Keratinocyte (primary cell): ENCODE data around the gene PRRT3. TPM values are rescaled to one million over a fixed set of nuclear protein-coding genes. Genes with fewer than 3 reads are reported as not detected.

Experiments
- DNase-seq: peaks from one replicate; pipeline ENCODE4 v3.0.0-alpha.2; 2011; ENCODE audit warnings: low read depth, missing footprints, low spot score
- FAIRE-seq: peaks from 2 replicates; lab custom pipeline; 2011; peaks lifted over from hg19 to GRCh38; lab: Jason Lieb, UNC
- H2AFZ ChIP-seq: 2 replicates; pipeline ENCODE4 v1.6.0; 2012; ENCODE audit warnings: low read length, control low read depth, inconsistent platforms; ENCODE audit not compliant: control insufficient read depth
- H3K27ac ChIP-seq: 2 replicates; pipeline ENCODE4 v1.5.1; 2011; ENCODE audit warnings: low read length; ENCODE audit not compliant: control insufficient read depth, insufficient read depth
- H3K27me3 ChIP-seq: 3 replicates; pipeline ENCODE4 v1.6.0; 2011; ENCODE audit warnings: low read length; ENCODE audit not compliant: control insufficient read depth, insufficient read depth; ENCODE audit errors: extremely low read depth
- H3K36me3 ChIP-seq, 2 experiments: 2 replicates in 1 of 2; 3 replicates in 1 of 2; pipeline ENCODE4 v1.5.1; 2011; ENCODE audit warnings: low read length in 2 of 2, mild to moderate bottlenecking in 1 of 2; ENCODE audit not compliant: control insufficient read depth in 2 of 2, insufficient read depth in 2 of 2; ENCODE audit errors: extremely low read depth in 1 of 2
- H3K4me1 ChIP-seq: 3 replicates; pipeline ENCODE4 v1.5.1; 2011; ENCODE audit warnings: low read length; ENCODE audit not compliant: control insufficient read depth, insufficient read depth; ENCODE audit errors: extremely low read depth
- H3K4me2 ChIP-seq: 3 replicates; pipeline ENCODE4 v1.6.0; 2011; ENCODE audit warnings: low read depth, low read length; ENCODE audit not compliant: control insufficient read depth, insufficient read depth; ENCODE audit errors: extremely low read depth
- H3K4me3 ChIP-seq, 3 experiments: fragments of 200-600 bp in 1 of 3; sonication (generic) in 1 of 3; 2 replicates in 2 of 3; 3 replicates in 1 of 3; pipeline ENCODE4 v1.5.1; 2011 to 2016; ENCODE audit warnings: low read length in 3 of 3, mild to moderate bottlenecking in 3 of 3, control low read depth in 2 of 3, inconsistent platforms in 1 of 3, low read depth in 1 of 3, mixed read lengths in 1 of 3, mixed run types in 1 of 3, moderate library complexity in 1 of 3; ENCODE audit not compliant: control insufficient read depth in 2 of 3, insufficient read depth in 2 of 3; ENCODE audit errors: extremely low read depth in 1 of 3
- H3K79me2 ChIP-seq: 2 replicates; pipeline ENCODE4 v1.6.0; 2012; ENCODE audit warnings: low read length; ENCODE audit not compliant: control insufficient read depth, insufficient read depth
- H3K9ac ChIP-seq: 3 replicates; pipeline ENCODE4 v1.6.0; 2011; ENCODE audit warnings: low read length; ENCODE audit not compliant: control insufficient read depth, insufficient read depth; ENCODE audit errors: extremely low read depth
- H3K9me1 ChIP-seq: 3 replicates; pipeline ENCODE4 v1.6.0; 2011; ENCODE audit warnings: low read length; ENCODE audit not compliant: control insufficient read depth, insufficient read depth; ENCODE audit errors: extremely low read depth
- H3K9me3 ChIP-seq: 2 replicates; pipeline ENCODE4 v1.5.1; 2012; ENCODE audit warnings: low read depth, low read length; ENCODE audit not compliant: control insufficient read depth
- H4K20me1 ChIP-seq: 3 replicates; pipeline ENCODE4 v1.6.0; 2011; ENCODE audit warnings: low read length; ENCODE audit not compliant: control insufficient read depth, insufficient read depth; ENCODE audit errors: extremely low read depth
- EZH2 ChIP-seq: IDR thresholded peaks from one replicate; pipeline ENCODE4 v1.6.1; 2012; ENCODE audit warnings: inconsistent platforms, mild to moderate bottlenecking, low read length, moderate library complexity
- dilution Hi-C: fragments of 300-500 bp; cut with MboI; formaldehyde crosslinking; loops from one replicate; pipeline ENCODE4 v1.7.0; 2020; ENCODE audit warnings: low sequenced_read_pairs; ENCODE audit not compliant: extremely low pct_ligation_motif_present
- polyA plus RNA-seq, 5 experiments: library from polyadenylated mRNA; depleted of rRNA in 3 of 5; stranded (reverse) in 3 of 5; stranded (forward) in 1 of 5; unstranded in 1 of 5; fragments of >200 nt; gene quantifications; 1 replicate in 1 of 5; 2 replicates in 3 of 5; 3 replicates in 1 of 5; pipeline versions ENCODE4 v1.2.1 to v1.2.3, GENCODE V29; 2011 to 2012; ENCODE audit warnings: missing spikeins in 2 of 5, low read depth in 1 of 5, low replicate concordance in 1 of 5
- TF ChIP-seq, protein P1 (sequence below), 3 experiments: IDR thresholded peaks in 1 of 3; conservative IDR thresholded peaks in 1 of 3; optimal IDR thresholded peaks in 1 of 3; 2 replicates in 2 of 3; 3 replicates in 1 of 3; pipeline versions ENCODE3 to v1.5.1; 2011; ENCODE audit warnings: low read length in 3 of 3, mild to moderate bottlenecking in 3 of 3, moderate library complexity in 2 of 3, control low read depth in 1 of 3, inconsistent platforms in 1 of 3; ENCODE audit not compliant: insufficient read depth in 2 of 3; ENCODE audit errors: extremely low read depth in 1 of 3

The PRRT3 gene
- polyA plus RNA-seq, 1 donor (not counting 4 experiments of a cell fraction or from before 2014, with no cell fraction given): 0.22 TPM

- Histone ChIP-seq H2AFZ (no peak overlapping the region), H3K4me2 (no peak overlapping the region), H3K27me3 (no peaks in the 10 kb centered on the region), H3K9me1 (no peaks in the 10 kb centered on the region), H3K9me3 (no peaks in the 10 kb centered on the region), H3K4me1 (peaks cover 13% of the 10 kb centered on the region), H3K36me3 (peaks cover 4 to 13% of the 10 kb centered on the region in 2 experiments), H3K27ac (no peak overlapping the region), H4K20me1 (no peaks in the 10 kb centered on the region), H3K4me3 (no peak overlapping the region), H3K9ac (no peak overlapping the region), H3K79me2 (peaks cover 4% of the 10 kb centered on the region)
- dilution Hi-C loops: no loop called here
- no peak for DNase-seq
- no peak for FAIRE-seq
- TF ChIP-seq EZH2: no peak
- TF ChIP-seq, protein P1, sequence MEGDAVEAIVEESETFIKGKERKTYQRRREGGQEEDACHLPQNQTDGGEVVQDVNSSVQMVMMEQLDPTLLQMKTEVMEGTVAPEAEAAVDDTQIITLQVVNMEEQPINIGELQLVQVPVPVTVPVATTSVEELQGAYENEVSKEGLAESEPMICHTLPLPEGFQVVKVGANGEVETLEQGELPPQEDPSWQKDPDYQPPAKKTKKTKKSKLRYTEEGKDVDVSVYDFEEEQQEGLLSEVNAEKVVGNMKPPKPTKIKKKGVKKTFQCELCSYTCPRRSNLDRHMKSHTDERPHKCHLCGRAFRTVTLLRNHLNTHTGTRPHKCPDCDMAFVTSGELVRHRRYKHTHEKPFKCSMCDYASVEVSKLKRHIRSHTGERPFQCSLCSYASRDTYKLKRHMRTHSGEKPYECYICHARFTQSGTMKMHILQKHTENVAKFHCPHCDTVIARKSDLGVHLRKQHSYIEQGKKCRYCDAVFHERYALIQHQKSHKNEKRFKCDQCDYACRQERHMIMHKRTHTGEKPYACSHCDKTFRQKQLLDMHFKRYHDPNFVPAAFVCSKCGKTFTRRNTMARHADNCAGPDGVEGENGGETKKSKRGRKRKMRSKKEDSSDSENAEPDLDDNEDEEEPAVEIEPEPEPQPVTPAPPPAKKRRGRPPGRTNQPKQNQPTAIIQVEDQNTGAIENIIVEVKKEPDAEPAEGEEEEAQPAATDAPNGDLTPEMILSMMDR (optimal IDR thresholded peaks at IDR 0.05 in 1 of 3, IDR thresholded peaks at IDR 0.05 in 1 of 3, conservative IDR thresholded peaks at IDR 0.05 in 1 of 3; ENCODE audit: extremely low read depth in 1 of 3, insufficient read depth in 2 of 3, low read length in 3 of 3): no peak
These were observed 14.5 kb downstream of the PRRT3 start for GRCh38 chr3:9937486-9938238.

DNA sequence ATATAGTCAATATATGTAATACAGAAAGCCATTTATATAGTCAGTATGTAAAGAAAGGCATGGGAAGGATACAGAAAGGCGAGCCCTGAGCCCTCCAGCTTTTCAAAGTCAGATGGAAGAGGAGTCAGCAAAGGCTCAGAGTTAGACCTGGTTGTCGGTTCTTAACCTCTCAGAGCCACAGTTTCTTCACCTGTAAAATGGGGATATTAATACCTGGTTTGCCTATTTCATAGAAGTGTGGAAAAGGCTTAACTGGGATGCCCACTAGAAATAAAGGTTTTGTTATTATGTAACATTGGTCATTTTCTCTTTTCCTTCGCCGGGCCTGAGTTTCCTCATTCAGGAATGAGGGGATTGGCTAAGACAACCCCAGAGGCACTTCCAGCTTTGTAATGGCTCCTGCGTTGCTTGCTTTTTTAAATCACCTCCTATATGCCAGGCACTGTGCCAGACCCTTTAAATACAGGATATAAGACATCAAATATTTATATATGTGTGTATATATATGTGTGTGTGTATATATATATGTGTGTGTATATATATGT lies 16.2 kb downstream of the PRRT3 start:
- Histone ChIP-seq H3K4me1 (peaks cover 17% of the 10 kb centered on the region), H3K36me3 (peaks cover 4 to 13% of the 10 kb centered on the region in 2 experiments), H3K27ac (no peak overlapping the region), H3K27me3 (no peaks in the 10 kb centered on the region), H3K9me1 (no peaks in the 10 kb centered on the region), H3K79me2 (peaks cover 4% of the 10 kb centered on the region), H3K9me3 (no peaks in the 10 kb centered on the region), H4K20me1 (no peaks in the 10 kb centered on the region), H3K4me3 (no peak overlapping the region), H3K9ac (no peak overlapping the region), H3K4me2 (no peak overlapping the region), H2AFZ (no peak overlapping the region)
- DNase-seq: no peak
- FAIRE-seq: no peak
- TF ChIP-seq, protein P1 (optimal IDR thresholded peaks at IDR 0.05 in 1 of 3, IDR thresholded peaks at IDR 0.05 in 1 of 3, conservative IDR thresholded peaks at IDR 0.05 in 1 of 3; ENCODE audit: extremely low read depth in 1 of 3, insufficient read depth in 2 of 3, low read length in 3 of 3): no peak
- TF ChIP-seq EZH2: no peak
- dilution Hi-C loops: no loop called here
